Endothelial cell of umbilical vein (primary cell): ENCODE measurements around the gene UCK1. TPM values are rescaled to one million over a fixed set of nuclear protein-coding genes. Genes with fewer than 3 reads are reported as not detected.

ENCODE experiments used
- BruUV-seq: library from RNA; stranded (reverse); fragments of 400-500 nt; replicated peaks from 2 replicates; lab custom pipeline; 2021; lab: Mats Ljungman, UMichigan
- CTCF ChIA-PET: fragments of 300-600, 350-600 bp; sonication (Branson Sonifier 250); formaldehyde crosslinking; loops from one replicate; lab custom pipeline; 2021; ENCODE audit warnings: antibody characterized with exemption, inconsistent platforms; lab: Charles Lee
- POLR2A ChIA-PET: fragments of 300-600, 350-600 bp; sonication (Branson Sonifier 250); formaldehyde crosslinking; loops from one replicate; lab custom pipeline; 2021; ENCODE audit warnings: antibody characterized with exemption, inconsistent platforms; lab: Charles Lee
- DNase-seq: peaks from one replicate; pipeline ENCODE4 v3.0.0-alpha.2; 2011; ENCODE audit warnings: low read depth, low spot score
- FAIRE-seq: peaks from 2 replicates; lab custom pipeline; 2011; peaks lifted over from hg19 to GRCh38; lab: Jason Lieb, UNC
- H2AFZ ChIP-seq: 2 replicates; pipeline ENCODE4 v1.6.0; 2012; ENCODE audit warnings: low read depth, low read length, control low read depth, inconsistent platforms
- H3K27ac ChIP-seq: 2 replicates; pipeline ENCODE4 v1.5.1; 2011; ENCODE audit warnings: low read depth, mild to moderate bottlenecking, control low read depth, low read length, moderate library complexity; ENCODE audit not compliant: insufficient read depth
- H3K27me3 ChIP-seq, 2 experiments: 2 replicates each; pipeline versions ENCODE4 v1.6.0 to v1.6.1; 2011; ENCODE audit warnings: low read length in 2 of 2, mixed read lengths in 1 of 2; ENCODE audit not compliant: control insufficient read depth in 2 of 2, insufficient read depth in 2 of 2
- H3K36me3 ChIP-seq, 2 experiments: 2 replicates in 1 of 2; 3 replicates in 1 of 2; pipeline ENCODE4 v1.5.1; 2011; ENCODE audit warnings: low read length in 2 of 2, mild to moderate bottlenecking in 1 of 2, moderate library complexity in 1 of 2; ENCODE audit not compliant: control insufficient read depth in 2 of 2, insufficient read depth in 2 of 2; ENCODE audit errors: extremely low read depth in 1 of 2
- H3K4me1 ChIP-seq: 3 replicates; pipeline ENCODE4 v1.5.1; 2011; ENCODE audit warnings: mild to moderate bottlenecking, low read length; ENCODE audit not compliant: control insufficient read depth, insufficient read depth; ENCODE audit errors: extremely low read depth
- H3K4me2 ChIP-seq: 2 replicates; pipeline ENCODE4 v1.6.1; 2011; ENCODE audit warnings: low read length, control low read depth, mixed read lengths; ENCODE audit not compliant: insufficient read depth
- H3K4me3 ChIP-seq, 3 experiments: fragments of 200-600 bp in 1 of 3; sonication (generic), shearing (Covaris generic) in 1 of 3; replicated peaks in 1 of 3; 2 replicates each; pipeline ENCODE4 v1.5.1; 2011 to 2016; ENCODE audit warnings: control low read depth in 3 of 3, low read length in 3 of 3, mild to moderate bottlenecking in 2 of 3, inconsistent platforms in 1 of 3, low read depth in 1 of 3, moderate library complexity in 1 of 3; ENCODE audit not compliant: insufficient read depth in 1 of 3
- H3K79me2 ChIP-seq: 2 replicates; pipeline ENCODE4 v1.6.0; 2012; ENCODE audit warnings: low read length, inconsistent platforms; ENCODE audit not compliant: control insufficient read depth, insufficient read depth
- H3K9ac ChIP-seq: replicated peaks from 2 replicates; pipeline ENCODE3; 2011; ENCODE audit warnings: low read length, control low read depth; ENCODE audit not compliant: insufficient read depth; ENCODE audit errors: extremely low read depth
- H3K9me1 ChIP-seq: replicated peaks from 3 replicates; pipeline ENCODE4 v1.6.0; 2011; ENCODE audit warnings: mild to moderate bottlenecking, low read length; ENCODE audit not compliant: control insufficient read depth, insufficient read depth; ENCODE audit errors: extremely low read depth
- H3K9me3 ChIP-seq: replicated peaks from 2 replicates; pipeline ENCODE4 v1.5.1; 2012; ENCODE audit warnings: low read length, inconsistent platforms; ENCODE audit not compliant: control insufficient read depth, insufficient read depth
- H4K20me1 ChIP-seq: replicated peaks from 2 replicates; pipeline ENCODE3; 2011; ENCODE audit warnings: mild to moderate bottlenecking, low read length; ENCODE audit not compliant: control insufficient read depth, insufficient read depth; ENCODE audit errors: extremely low read depth
- CTCF ChIP-seq, 2 donors: IDR thresholded peaks; 1 replicate in 1 of 2; 2 replicates in 1 of 2; pipeline ENCODE4 v1.5.1; 2011; ENCODE audit warnings: low read length in 2 of 2, mild to moderate bottlenecking in 2 of 2, moderate library complexity in 2 of 2, control low read depth in 1 of 2, inconsistent platforms in 1 of 2, low read depth in 1 of 2; ENCODE audit not compliant: insufficient read depth in 1 of 2; ENCODE audit errors: extremely low read depth in 1 of 2
- EZH2 ChIP-seq: IDR thresholded peaks from 2 replicates; pipeline ENCODE4 v1.6.1; 2012; ENCODE audit warnings: borderline replicate concordance, low read depth, mild to moderate bottlenecking, moderate library complexity, low read length, inconsistent platforms; ENCODE audit not compliant: severe bottlenecking
- FOS ChIP-seq: IDR thresholded peaks from 2 replicates; pipeline ENCODE4 v1.6.1; 2011; ENCODE audit warnings: mild to moderate bottlenecking, low read length, moderate library complexity, borderline replicate concordance; ENCODE audit not compliant: insufficient read depth
- GATA2 ChIP-seq: IDR thresholded peaks from 2 replicates; pipeline ENCODE4 v1.7.0; 2011; ENCODE audit warnings: low read depth, mild to moderate bottlenecking, moderate library complexity, mixed read lengths, low read length; ENCODE audit not compliant: insufficient read length, insufficient read depth
- JUN ChIP-seq: IDR thresholded peaks from 2 replicates; pipeline ENCODE4 v1.6.1; 2011; ENCODE audit warnings: borderline replicate concordance, low read depth; ENCODE audit not compliant: insufficient read length, insufficient read depth
- MYC ChIP-seq: IDR thresholded peaks from one replicate; pipeline ENCODE4 v1.6.1; 2011; ENCODE audit warnings: mild to moderate bottlenecking, low read depth, low read length
- POLR2A ChIP-seq: IDR thresholded peaks from 2 replicates; pipeline ENCODE4 v1.6.1; 2012; ENCODE audit warnings: low read depth, mild to moderate bottlenecking, control low read depth, low read length
- POLR2AphosphoS5 ChIP-seq: IDR thresholded peaks from 2 replicates; pipeline ENCODE4 v1.6.1; 2012; ENCODE audit warnings: low read depth, mild to moderate bottlenecking, control low read depth, low read length, moderate library complexity; ENCODE audit not compliant: insufficient read depth
- dilution Hi-C: fragments of 300-500 bp; cut with MboI; formaldehyde crosslinking; loops from one replicate; pipeline ENCODE4 v1.15.0; 2019; ENCODE audit warnings: low sequenced_read_pairs; ENCODE audit not compliant: extremely low pct_ligation_motif_present
- intact Hi-C: fragments of 100-400 bp; cut with micrococcal nuclease; formaldehyde crosslinking; loops from one replicate; pipeline ENCODE4 v1.10.0; 2022
- polyA plus RNA-seq, 4 experiments: library from polyadenylated mRNA; depleted of rRNA in 3 of 4; stranded (reverse) in 3 of 4; unstranded in 1 of 4; fragments of >200 nt; gene quantifications; 2 replicates each; pipeline versions ENCODE4 v1.2.1 to v1.2.3, GENCODE V29; 2011 to 2012; ENCODE audit warnings: missing spikeins in 1 of 4
- total RNA-seq: library from RNA; stranded (reverse); gene quantifications from 2 replicates; pipeline ENCODE4 v1.2.3, GENCODE V29; 2021
- TF ChIP-seq, protein P1 (sequence below): IDR thresholded peaks from 2 replicates; pipeline ENCODE4 v1.6.1; 2011; ENCODE audit not compliant: insufficient read depth, insufficient read length

Gene UCK1
- total and polyA plus RNA-seq, 2 donors (not counting 3 experiments of a cell fraction or from before 2014, with no cell fraction given) = 23.6 to 30.1 TPM

DNA sequence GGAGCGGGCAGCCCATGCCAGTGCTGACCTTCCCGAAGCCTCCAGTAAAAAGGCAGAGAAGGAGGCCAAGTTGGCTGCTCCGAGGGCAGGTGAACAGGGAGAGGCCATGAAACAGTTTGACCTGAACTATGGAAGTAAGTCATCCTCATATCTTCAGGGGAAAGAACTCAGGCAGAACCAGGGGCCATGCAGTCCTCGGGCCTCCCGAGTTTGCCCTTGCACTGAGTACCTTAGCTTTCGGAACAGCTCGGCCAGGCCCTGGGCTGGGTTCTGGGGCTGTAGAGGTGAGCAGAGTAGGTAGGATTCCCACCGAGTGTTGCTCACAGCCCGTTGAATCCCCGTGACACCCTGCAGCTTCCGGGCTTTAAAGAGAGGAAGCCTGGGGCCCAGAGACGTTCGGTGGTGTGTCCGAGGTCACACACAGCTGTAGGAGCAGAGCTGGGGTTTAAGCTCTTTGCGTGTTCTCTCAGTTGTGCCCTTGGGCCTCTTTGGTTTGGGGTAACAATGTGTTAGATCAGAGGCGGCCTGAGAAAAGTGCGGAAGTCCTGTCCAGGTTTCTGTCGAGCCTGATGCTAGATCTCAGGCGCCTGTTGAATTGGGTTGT is 53.1 kb downstream of the UCK1 start:
- Histone ChIP-seq H3K79me2 (peaks cover 16% of the 10 kb centered on the region), H3K4me2 (no peak overlapping the region), H4K20me1 (peaks cover 3% of the 10 kb centered on the region), H3K9me1 (no peaks in the 10 kb centered on the region), H3K4me3 (no peak overlapping the region), H3K9me3 (no peaks in the 10 kb centered on the region), H2AFZ (no peak overlapping the region), H3K27me3 (no peaks in the 10 kb centered on the region), H3K4me1 (no peaks in the 10 kb centered on the region), H3K36me3 (peaks cover 40 to 76% of the 10 kb centered on the region in 2 experiments), H3K27ac (no peak overlapping the region), H3K9ac (no peak overlapping the region)
- TF ChIP-seq, protein P1, sequence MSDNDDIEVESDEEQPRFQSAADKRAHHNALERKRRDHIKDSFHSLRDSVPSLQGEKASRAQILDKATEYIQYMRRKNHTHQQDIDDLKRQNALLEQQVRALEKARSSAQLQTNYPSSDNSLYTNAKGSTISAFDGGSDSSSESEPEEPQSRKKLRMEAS = no peak
- no peak for TF ChIP-seq JUN
- TF ChIP-seq POLR2AphosphoS5 = no peak
- TF ChIP-seq MYC = no peak
- no peak for TF ChIP-seq GATA2
- TF ChIP-seq CTCF (IDR thresholded peaks at IDR 0.05; ENCODE audit: extremely low read depth in 1 of 2, insufficient read depth in 1 of 2, low read depth in 1 of 2, low read length in 2 of 2) = no peak
- no peak for TF ChIP-seq EZH2
- TF ChIP-seq POLR2A = no peak
- no peak for TF ChIP-seq FOS
- no peak for FAIRE-seq
- intact Hi-C loops = loop anchor here (1.0 to 5.0 kb wide), 2 partner anchors 111 to 128 kb away; no protein-coding TSS in a partner anchor
- BruUV-seq = no TSS peak
- ChIA-PET CTCF (interaction anchor here (0.9 to 5.7 kb wide), 3 partner anchors 8 to 128 kb away, joined by 3 to 35 read pairs (median 5); no protein-coding TSS in a partner anchor), POLR2A (no interaction called here)
- DNase-seq = no peak
- dilution Hi-C loops = no loop called here
